K562 (cell line): Measurements from ENCODE around the gene LAMA4. TPM values are rescaled to one million over a fixed set of nuclear protein-coding genes. Genes with fewer than 3 reads are reported as not detected.

Experiments
- ATAC-seq: fragments of 200-7000 bp; cut with Tn5 transposase; 3 replicates; pipeline ENCODE4 v1.9.1; 2020; ENCODE audit warnings: moderate library complexity
- BruUV-seq: library from RNA; stranded (reverse); fragments of 400-500 nt; replicated peaks from 2 replicates; lab custom pipeline; 2021; lab: Mats Ljungman, UMichigan
- CTCF ChIA-PET: fragments of 300-600 bp; formaldehyde crosslinking; extraction: SDS; loops from one replicate; lab custom pipeline; 2021; ENCODE audit warnings: low intra/inter-chr PET ratio; lab: Yijun Ruan, JAX
- POLR2A ChIA-PET: fragments of 300-600, 350-650 bp; sonication (Branson Sonifier 250); formaldehyde crosslinking; extraction: SDS; loops from one replicate; lab custom pipeline; 2021; ENCODE audit warnings: antibody characterized with exemption, inconsistent platforms; lab: Yijun Ruan, JAX
- DNase-seq, 4 experiments: peaks; one replicate each; pipeline versions ENCODE4 v3.0.0 to v3.0.0-alpha.2; 2011 to 2018; ENCODE audit warnings: low spot score in 3 of 4, mixed read lengths in 3 of 4; ENCODE audit errors: extremely low read depth in 1 of 4
- FAIRE-seq: peaks from 2 replicates; lab custom pipeline; 2011; peaks lifted over from hg19 to GRCh38; lab: Jason Lieb, UNC
- H2AFZ ChIP-seq: 2 replicates; pipeline ENCODE4 v1.6.0; 2011; ENCODE audit warnings: low read depth, low read length, control low read depth, inconsistent platforms
- H3K27ac ChIP-seq: fragments of 200-600 bp; 3 replicates; pipeline ENCODE4 v1.8.0; 2011; ENCODE audit warnings: low read depth, mild to moderate bottlenecking, control low read depth, inconsistent platforms, low read length, moderate library complexity, mixed read lengths; ENCODE audit errors: extremely low read depth
- H3K27me3 ChIP-seq, 2 experiments: fragments of 300-600 bp in 1 of 2; 2 replicates in 1 of 2; 3 replicates in 1 of 2; pipeline versions ENCODE4 v1.6.0 to v1.8.0; 2011; ENCODE audit warnings: inconsistent platforms in 2 of 2, low read length in 2 of 2, mild to moderate bottlenecking in 1 of 2, mixed read lengths in 1 of 2, moderate library complexity in 1 of 2; ENCODE audit not compliant: control insufficient read depth in 2 of 2, insufficient read depth in 2 of 2
- H3K36me3 ChIP-seq: fragments of 300-600 bp; 3 replicates; pipeline ENCODE4 v1.8.0; 2011; ENCODE audit warnings: mild to moderate bottlenecking, low read length, inconsistent platforms; ENCODE audit not compliant: control insufficient read depth, insufficient read depth
- H3K4me1 ChIP-seq, 2 experiments: fragments of 200-600 bp in 1 of 2; replicated peaks in 1 of 2; 2 replicates in 1 of 2; 3 replicates in 1 of 2; pipeline versions ENCODE4 v1.5.1 to v1.8.0; 2011; ENCODE audit warnings: inconsistent platforms in 2 of 2, low read length in 2 of 2, mild to moderate bottlenecking in 1 of 2, mixed read lengths in 1 of 2, moderate library complexity in 1 of 2; ENCODE audit not compliant: control insufficient read depth in 2 of 2, insufficient read depth in 2 of 2
- H3K4me2 ChIP-seq: 2 replicates; pipeline ENCODE4 v1.6.1; 2011; ENCODE audit warnings: low read length, control low read depth, inconsistent platforms, mixed read lengths; ENCODE audit not compliant: insufficient read depth
- H3K4me3 ChIP-seq: fragments of 200-600 bp; sonication (generic), shearing (Covaris generic); 2 replicates; pipeline ENCODE4 v1.5.1; 2016; ENCODE audit warnings: control low read depth, inconsistent platforms
- H3K79me2 ChIP-seq: fragments of 200-600 bp; 3 replicates; pipeline ENCODE4 v1.8.0; 2011; ENCODE audit warnings: low read length, inconsistent platforms; ENCODE audit not compliant: control insufficient read depth, insufficient read depth
- H3K9ac ChIP-seq, 2 experiments: 2 replicates each; pipeline versions ENCODE4 v1.6.0 to v1.6.1; 2011; ENCODE audit warnings: low read depth in 2 of 2, low read length in 2 of 2, control low read depth in 1 of 2, inconsistent platforms in 1 of 2, mild to moderate bottlenecking in 1 of 2, mixed read lengths in 1 of 2; ENCODE audit not compliant: insufficient read depth in 1 of 2
- H3K9me1 ChIP-seq: one replicate; pipeline ENCODE4 v1.6.0; 2011; ENCODE audit warnings: inconsistent platforms, mild to moderate bottlenecking, low read length, moderate library complexity; ENCODE audit not compliant: control insufficient read depth, insufficient read depth
- H3K9me3 ChIP-seq: replicated peaks from 2 replicates; pipeline ENCODE4 v1.5.1; 2011; ENCODE audit warnings: low read depth, low read length, inconsistent platforms; ENCODE audit not compliant: control insufficient read depth, insufficient read depth
- H4K20me1 ChIP-seq: replicated peaks from 2 replicates; pipeline ENCODE4 v1.6.1; 2011; ENCODE audit warnings: low read length, inconsistent platforms, mixed read lengths; ENCODE audit not compliant: control insufficient read depth, insufficient read depth
- CBX8 ChIP-seq: fragments of 200-600 bp; sonication (generic); IDR thresholded peaks from 2 replicates; pipeline ENCODE4 v1.6.1; 2012; ENCODE audit warnings: borderline replicate concordance, mixed run types, low read depth, mild to moderate bottlenecking, moderate library complexity, mixed read lengths, low read length, control low read depth, inconsistent platforms; ENCODE audit not compliant: poor library complexity, severe bottlenecking; ENCODE audit errors: extremely low read depth
- HBP1 ChIP-seq: fragments of 450-650 bp; formaldehyde crosslinking; IDR thresholded peaks from 2 replicates; pipeline ENCODE4 v1.4.0; 2022; ENCODE audit warnings: missing genetic modification characterization
- HLTF ChIP-seq: fragments of 450-650 bp; IDR thresholded peaks from 2 replicates; pipeline ENCODE4 v1.6.1; 2016
- HOXB6 ChIP-seq: fragments of 250-450 bp; sonication (Bioruptor Pico); IDR thresholded peaks from 2 replicates; pipeline ENCODE4 v1.5.1; 2022; ENCODE audit warnings: mild to moderate bottlenecking, borderline replicate concordance
- NFIC ChIP-seq: fragments of 450-650 bp; IDR thresholded peaks from 2 replicates; pipeline ENCODE4 v1.6.1; 2017; ENCODE audit warnings: mild to moderate bottlenecking, inconsistent platforms
- NFIX ChIP-seq: fragments of 250-450 bp; sonication (Bioruptor Pico); IDR thresholded peaks from 2 replicates; pipeline ENCODE4 v1.4.0; 2020; ENCODE audit warnings: low read depth, mild to moderate bottlenecking, moderate library complexity
- NONO ChIP-seq, 2 experiments: fragments of 200-400 bp in 1 of 2; fragments of 450-650 bp in 1 of 2; formaldehyde crosslinking in 1 of 2; IDR thresholded peaks; 2 replicates each; pipeline ENCODE4 v1.6.1; 2017; ENCODE audit warnings: low read depth in 2 of 2, mild to moderate bottlenecking in 2 of 2, moderate library complexity in 2 of 2, low read length in 1 of 2
- SMAD3 ChIP-seq: fragments of 450-650 bp; formaldehyde crosslinking; conservative IDR thresholded peaks from 2 replicates; pipeline ENCODE4 v1.4.0; 2020; ENCODE audit warnings: mild to moderate bottlenecking
- SRF ChIP-seq, 2 experiments: fragments of 250-450, 450-650 bp in 1 of 2; sonication (Bioruptor Pico) in 1 of 2; sonication (generic) in 1 of 2; formaldehyde crosslinking; IDR thresholded peaks; 2 replicates each; pipeline versions ENCODE4 v1.5.0 to v1.5.1; 2020 to 2022; ENCODE audit warnings: mild to moderate bottlenecking in 1 of 2, missing genetic modification reagents in 1 of 2
- SUPT5H ChIP-seq: fragments of 450-650 bp; IDR thresholded peaks from 2 replicates; pipeline ENCODE4 v1.6.1; 2016
- XRCC3 ChIP-seq: fragments of 450-650 bp; IDR thresholded peaks from 2 replicates; pipeline ENCODE4 v1.6.1; 2017; ENCODE audit warnings: mild to moderate bottlenecking, moderate library complexity
- ZFX ChIP-seq: sonication (generic); formaldehyde crosslinking; IDR thresholded peaks from 2 replicates; pipeline ENCODE4 v1.8.0; 2022; ENCODE audit warnings: mild to moderate bottlenecking, missing genetic modification reagents, moderate library complexity
- ZNF589 ChIP-seq: fragments of 200-800 bp; sonication (Bioruptor generic); IDR thresholded peaks from 2 replicates; pipeline ENCODE4 v1.6.1; 2016; ENCODE audit warnings: low read depth, missing genetic modification characterization, missing compliant biosample characterization
- WGBS: fragments of 100-300 bp; shearing (Covaris generic); methylation state at CpG from one replicate; pipeline ENCODE4 v1.1.6; 2016; ENCODE audit warnings: low coverage, mixed read lengths; ENCODE audit not compliant: insufficient coverage; ENCODE audit errors: missing lambda C conversion rate; 5-methylcytosine and 5-hydroxymethylcytosine counted together
- in situ Hi-C: fragments of 300-500 bp; cut with MboI; formaldehyde crosslinking; loops from 4 replicates; pipeline ENCODE4 v1.15.0; 2018; ENCODE audit warnings: inconsistent platforms, mixed read lengths
- intact Hi-C: fragments of 100-400 bp; cut with micrococcal nuclease; formaldehyde crosslinking; loops from 2 replicates; pipeline ENCODE4 v1.14.2; 2022
- polyA plus RNA-seq, 8 experiments: library from polyadenylated mRNA; depleted of rRNA in 4 of 8; stranded (reverse) in 5 of 8; unstranded in 3 of 8; fragments of >200 nt; fragmentation: Nextera tagmentation in 2 of 8; fragmentation: Illumina TruSeq in 1 of 8; extraction: Ambion mirVana in 2 of 8; extraction: Trizol in 1 of 8; gene quantifications; 2 replicates each; pipeline versions ENCODE4 v1.2.1 to v1.2.3, GENCODE V29; 2011 to 2014; ENCODE audit warnings: inconsistent platforms in 1 of 8, missing spikeins in 1 of 8
- total RNA-seq, 7 experiments: library from RNA; depleted of rRNA in 6 of 7; stranded (reverse); fragments of >200 nt in 6 of 7; fragmentation: Illumina TruSeq in 2 of 7; extraction: Trizol in 2 of 7; gene quantifications; 2 replicates each; pipeline versions ENCODE4 v1.2.1 to v1.2.3, GENCODE V29; 2011 to 2021; ENCODE audit warnings: low replicate concordance in 1 of 7

The LAMA4 gene
- total and polyA plus RNA-seq, 9 of the 15 experiments (the other 6 are each of a cell fraction or from before 2014, with no cell fraction given): 0.05 to 2.9 (median 0.51) TPM

GRCh38 chr6:112223070-112223861 is 31.1 kb downstream of the LAMA4 start:
- Histone ChIP-seq H3K79me2 (no peaks in the 10 kb centered on the region), H3K4me2 (no peak overlapping the region), H3K4me3 (no peak overlapping the region), H3K36me3 (no peaks in the 10 kb centered on the region), H3K4me1 (no peaks in the 10 kb centered on the region), H3K9ac (no peak overlapping the region), H4K20me1 (no peaks in the 10 kb centered on the region), H3K9me3 (no peaks in the 10 kb centered on the region), H3K27me3 (no peaks in the 10 kb centered on the region), H2AFZ (no peak overlapping the region), H3K27ac (no peak overlapping the region), H3K9me1 (no peaks in the 10 kb centered on the region)
- DNase-seq (no peak), ATAC-seq (no peak), FAIRE-seq (no peak)
- WGBS: 0% methylated on average over 3 of the region's 3 CpGs
- in situ Hi-C loops: no loop called here
- intact Hi-C loops: no loop called here
- CTCF ChIA-PET: interaction anchor here (0.7 kb wide), 1 partner anchor 43 kb away, joined by 3 read pairs; no protein-coding TSS in a partner anchor
- POLR2A ChIA-PET: no interaction called here
- no TSS peak for BruUV-seq
- TF ChIP-seq HLTF: no peak
- no peak for TF ChIP-seq SUPT5H
- no peak for TF ChIP-seq NFIX (CRISPR knock-in tag)
- no peak for TF ChIP-seq HOXB6 (CRISPR knock-in tag)
- no peak for TF ChIP-seq SRF (CRISPR knock-in tag; IDR thresholded peaks at IDR 0.05)
- no peak for TF ChIP-seq CBX8
- TF ChIP-seq XRCC3: no peak
- no peak for TF ChIP-seq ZFX (CRISPR knock-in tag)
- no peak for TF ChIP-seq NONO (IDR thresholded peaks at IDR 0.05; ENCODE audit: low read depth in 2 of 2, low read length in 1 of 2)
- TF ChIP-seq SMAD3: no peak
- no peak for TF ChIP-seq HBP1 (CRISPR knock-in tag)
- no peak for TF ChIP-seq ZNF589 (CRISPR knock-in tag)
- no peak for TF ChIP-seq NFIC
